DMS 273 treated with DMSO at 0.1 percent for 48 hours (cell line): Measurements from ENCODE around the gene REEP6.
"Not testable (repeated sequence)": the region's sequence is repeated elsewhere in the genome, so short reads cannot be mapped to it uniquely, and the experiment has no call there.

Source experiments
- DNase-seq: peaks from one replicate; lab custom pipeline; 2025; lab: John Stamatoyannopoulos, UW

REEP6 gene

DNA sequence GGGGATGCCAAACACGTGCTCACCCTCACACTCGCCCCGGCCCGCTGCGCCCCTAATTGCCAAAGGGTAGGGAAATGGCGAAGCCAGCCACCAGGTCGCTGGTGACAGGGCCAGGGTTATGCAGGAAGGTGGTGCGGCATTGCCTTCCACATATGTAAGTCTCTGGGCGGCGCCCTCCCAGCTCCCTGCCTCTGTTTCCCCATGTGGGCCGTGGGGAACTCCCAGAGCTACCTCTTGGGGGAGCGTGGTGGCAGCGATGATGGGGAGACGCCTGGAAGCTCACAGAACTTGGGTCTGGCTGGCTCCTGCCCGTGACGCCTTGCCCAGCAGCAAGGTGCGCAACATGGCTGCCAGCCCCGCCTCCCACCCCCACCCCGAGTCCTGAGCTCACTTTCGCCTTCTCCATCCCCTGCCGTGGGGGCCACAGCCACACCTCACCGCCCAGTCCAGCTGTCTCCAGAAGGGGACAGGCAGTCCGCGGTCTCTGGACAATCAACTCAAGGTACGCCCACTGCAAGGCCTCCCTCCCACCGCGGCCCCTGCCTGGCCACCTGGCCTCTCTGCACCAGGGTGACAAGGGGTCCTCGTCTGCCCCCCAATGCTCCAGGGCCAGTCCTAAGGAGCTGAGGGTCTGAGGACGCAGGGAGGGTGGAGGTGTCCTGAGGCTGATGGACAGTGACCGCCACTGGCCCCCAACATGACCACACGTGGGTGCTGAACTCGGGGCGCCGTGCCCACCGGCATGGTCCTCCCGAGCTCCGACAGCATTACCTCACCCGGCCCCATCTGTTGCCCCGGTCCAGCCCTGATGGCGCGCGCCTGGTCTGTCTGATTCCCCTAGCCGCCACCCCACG, 18.5 kb upstream of the REEP6 start:
- DNase-seq: peak; percentile 29

DNA sequence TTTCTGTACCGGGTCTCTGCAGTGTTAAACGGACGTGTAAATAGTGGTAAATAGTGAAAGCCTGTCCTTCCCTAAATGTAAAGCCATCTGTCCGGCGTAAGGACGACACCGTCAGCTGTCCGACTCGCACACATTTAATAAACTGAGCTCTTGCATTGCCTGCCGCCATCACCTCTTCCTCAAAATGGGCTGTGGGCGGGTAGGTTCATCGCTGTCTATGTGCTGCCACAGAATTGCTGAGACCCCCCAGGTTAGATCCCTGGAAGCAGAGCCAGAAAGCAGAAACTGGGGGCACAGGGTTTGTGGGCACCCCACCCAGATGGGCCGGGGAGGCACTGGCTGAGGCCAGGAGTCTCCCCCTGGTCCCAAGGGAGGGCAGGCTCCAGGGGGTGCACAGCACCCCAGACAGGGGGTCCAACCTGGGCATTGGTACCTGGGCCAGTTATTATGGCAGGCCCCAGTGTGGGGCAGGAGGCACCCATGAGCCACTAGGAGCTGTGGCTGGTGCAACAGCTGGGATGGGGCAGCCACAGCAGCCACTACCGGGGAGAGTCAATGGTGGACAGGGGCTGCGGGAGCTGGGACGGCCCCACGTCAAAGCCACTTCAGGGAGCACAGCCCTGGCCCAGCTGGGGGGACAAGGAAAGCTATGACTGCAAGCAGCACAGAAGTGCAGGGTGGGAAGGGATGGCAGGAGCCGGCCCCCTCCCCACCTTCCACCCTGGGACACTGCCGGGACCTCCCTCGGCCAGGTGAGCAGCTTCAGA, 17.7 kb upstream of the REEP6 start:
- DNase-seq: no peak

DNA sequence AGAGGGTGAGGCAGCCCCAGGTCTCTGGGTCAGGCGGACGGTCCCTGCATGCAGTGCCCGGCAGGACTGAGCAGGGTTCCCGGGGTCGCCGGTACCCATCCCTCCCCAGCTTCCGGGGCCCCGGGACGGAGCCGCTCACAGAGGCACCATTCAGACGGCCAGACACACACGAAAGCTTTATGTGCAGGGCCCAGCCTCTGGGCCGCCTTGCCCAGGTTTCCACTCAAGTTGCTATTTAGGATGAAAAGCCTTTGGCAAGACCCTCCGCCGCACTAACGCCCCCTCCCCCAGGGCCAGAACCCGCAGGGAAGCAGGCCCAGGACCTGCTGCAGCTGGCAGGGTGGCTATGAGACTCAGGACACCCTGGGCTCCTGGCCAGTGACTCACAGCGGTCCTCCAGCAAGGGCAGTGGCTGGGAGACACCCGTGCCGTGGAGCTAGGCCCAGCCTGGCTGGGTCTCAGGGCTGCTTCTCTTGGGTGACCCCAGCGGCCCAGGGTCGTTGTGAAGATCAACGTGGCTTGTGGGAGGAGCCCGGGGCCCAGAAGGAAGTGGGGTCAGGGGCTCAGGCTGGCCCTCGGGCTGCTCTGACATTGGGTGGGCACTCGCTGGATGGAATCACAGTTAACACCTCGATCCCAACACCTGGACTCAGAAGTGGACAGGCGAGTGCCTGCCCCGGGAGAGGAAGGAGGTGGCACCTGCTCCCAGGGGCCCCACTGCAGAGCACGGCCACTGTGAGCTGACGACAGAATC, 16.8 kb upstream of the REEP6 start:
- no peak for DNase-seq

DNA sequence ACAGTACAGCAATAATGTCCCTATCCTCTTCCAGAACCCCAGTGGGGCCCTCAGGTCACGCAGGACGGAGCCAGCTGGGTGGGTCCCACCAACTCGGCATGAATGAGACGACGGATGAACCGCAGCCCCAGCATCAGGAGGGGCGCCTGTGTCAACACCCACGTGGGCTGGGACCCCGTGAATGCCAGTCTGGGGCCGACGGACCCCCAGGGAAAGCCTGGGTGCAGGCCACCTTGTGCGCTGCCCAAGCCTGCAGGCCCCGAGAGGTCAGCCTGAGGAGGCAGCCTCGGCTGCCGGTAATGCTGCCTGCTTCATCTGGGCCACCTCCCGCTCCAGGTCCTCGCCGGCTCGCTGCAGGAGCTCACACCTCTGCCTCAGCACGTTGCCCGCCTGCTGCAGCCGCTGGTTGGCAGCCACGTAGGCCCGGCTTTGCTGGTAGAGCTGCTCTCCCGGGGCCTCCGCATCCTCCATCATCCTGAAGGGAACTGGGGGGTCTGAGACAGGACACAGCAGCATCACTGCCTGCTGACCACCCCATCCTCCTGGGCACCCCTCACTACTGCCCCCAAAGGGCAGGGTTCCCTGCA, 16.1 kb upstream of the REEP6 start:
- no peak for DNase-seq

DNA sequence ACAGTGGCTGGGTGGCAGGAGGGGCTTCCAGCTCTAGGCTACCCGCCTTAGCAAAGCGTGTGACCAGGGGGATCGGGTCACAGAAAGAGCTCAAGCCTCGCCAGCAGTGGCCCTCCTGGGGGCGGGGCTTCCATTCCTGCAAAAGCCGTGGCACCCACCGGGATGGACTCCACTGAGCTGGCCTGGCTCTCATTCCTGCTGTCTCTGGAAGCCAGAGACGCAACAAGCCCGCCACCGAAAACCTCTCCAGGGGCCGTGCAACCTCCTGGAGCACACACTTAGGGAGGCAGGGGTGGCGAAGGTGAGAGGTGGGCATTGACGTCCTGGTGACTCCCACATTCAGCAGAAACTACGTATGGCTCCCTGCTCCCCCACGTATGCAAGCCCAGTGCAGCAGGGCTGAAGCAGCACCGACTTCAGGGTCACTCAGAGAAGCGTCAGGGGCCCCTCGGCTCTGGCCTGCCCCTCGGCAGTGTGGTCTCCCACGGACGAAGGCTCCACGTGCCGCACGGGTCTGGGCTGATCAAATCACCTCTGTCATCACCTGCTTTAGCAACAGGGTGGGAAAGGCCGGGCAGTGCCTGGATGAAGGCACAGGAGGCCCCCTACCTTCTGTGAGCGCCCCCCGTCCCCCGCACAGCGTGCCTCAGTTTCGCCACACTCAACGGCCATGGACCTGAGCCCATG, 15.1 kb upstream of the REEP6 start:
- no peak for DNase-seq

DNA sequence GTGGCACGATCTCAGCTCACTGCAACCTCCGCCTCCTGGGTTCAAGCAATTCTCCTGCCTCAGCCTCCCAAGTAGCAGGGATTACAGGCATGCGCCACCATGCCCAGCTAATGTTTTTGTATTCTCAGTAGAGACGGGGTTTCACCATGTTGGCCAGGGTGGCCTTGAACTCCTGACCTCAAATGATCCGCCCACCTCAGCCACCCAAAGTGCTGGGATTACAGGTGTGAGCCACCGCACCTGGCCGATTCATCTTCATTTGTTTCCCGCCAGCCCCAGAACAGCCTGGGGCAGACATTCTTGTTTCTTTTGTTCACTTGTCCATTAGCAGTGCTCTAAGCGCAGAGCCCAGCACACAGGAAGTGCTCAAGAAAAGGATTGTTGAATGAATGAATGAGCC, 13.9 kb upstream of the REEP6 start:
- DNase-seq: not testable (repeated sequence)

DNA sequence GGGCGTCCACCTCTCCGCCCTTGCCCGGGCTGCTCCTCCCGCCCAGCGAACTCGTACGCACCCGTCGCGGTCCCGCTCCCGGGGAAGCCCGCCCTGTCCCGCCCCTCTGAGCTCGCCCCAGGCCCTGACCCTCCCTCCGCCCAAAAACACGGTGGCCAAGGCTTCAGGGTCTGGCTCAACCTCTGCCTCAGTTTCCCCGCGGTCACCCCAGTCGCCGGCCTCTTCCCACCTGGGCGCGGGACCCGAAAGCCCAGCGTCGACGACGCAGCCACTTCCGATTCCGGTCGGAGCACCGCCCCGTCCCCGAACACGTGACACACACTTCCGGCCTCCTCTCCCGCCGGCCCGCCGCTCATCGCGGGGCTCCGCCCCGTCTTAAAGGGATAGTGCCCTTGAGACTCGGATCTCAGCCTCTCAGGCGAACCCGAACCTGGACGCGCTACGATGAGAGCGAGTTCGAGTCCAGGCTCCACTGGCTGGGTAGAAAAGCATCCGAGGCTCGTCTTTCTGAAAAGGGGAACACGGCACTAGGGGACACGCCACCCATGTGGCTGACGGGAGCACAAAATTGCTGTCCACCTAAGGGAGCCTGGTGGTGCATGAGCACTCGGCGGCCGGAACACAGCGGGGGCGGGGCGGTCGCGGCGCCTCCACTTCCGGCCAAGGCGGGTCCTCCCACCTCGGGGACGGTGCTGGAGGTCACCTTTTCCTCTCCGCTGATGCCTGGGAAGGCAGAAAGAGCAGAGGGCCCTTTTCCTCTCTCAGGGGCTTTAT, 11.9 kb upstream of the REEP6 start, which contains the start of gene C19orf25:
C19orf25 (minus strand) TSS at position 282 of the 774 bp plus-strand sequence. CDS start 312 bp downstream, outside the sequence.
- peak; percentile 68 for DNase-seq

DNA sequence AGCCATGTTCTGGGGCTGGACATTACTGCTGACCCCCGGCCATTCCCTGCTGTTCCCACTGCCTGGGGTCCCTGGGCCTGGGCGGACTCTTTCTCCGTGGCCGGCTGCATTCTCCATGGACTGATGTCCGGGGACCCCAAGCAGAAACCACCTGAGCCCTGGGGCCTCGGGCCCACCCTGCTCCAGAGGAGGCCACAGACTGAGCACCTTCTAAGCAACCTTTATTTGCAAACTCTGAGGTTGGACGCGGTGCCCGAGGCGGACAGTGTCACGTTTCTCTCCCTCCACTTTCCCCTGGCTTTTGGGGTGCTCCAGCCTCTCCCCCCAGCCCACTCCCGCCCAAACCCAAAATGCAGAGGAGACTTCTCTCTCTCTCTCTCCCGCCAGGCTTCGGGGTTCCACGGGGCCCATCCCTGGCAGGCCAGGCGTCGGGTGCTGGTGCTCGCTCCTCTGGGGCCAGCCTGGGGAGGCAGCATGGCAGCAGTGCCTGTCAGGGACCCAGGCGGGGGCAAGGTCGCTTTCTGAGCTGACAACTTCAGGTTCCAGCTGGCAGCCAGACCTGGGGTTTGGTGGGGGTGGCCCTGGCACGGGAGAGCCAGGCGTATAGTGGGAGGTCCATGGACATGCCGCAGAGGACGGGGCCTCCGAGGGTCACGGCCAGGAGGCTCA, 9.6 kb upstream of the REEP6 start:
- DNase-seq: no peak

DNA sequence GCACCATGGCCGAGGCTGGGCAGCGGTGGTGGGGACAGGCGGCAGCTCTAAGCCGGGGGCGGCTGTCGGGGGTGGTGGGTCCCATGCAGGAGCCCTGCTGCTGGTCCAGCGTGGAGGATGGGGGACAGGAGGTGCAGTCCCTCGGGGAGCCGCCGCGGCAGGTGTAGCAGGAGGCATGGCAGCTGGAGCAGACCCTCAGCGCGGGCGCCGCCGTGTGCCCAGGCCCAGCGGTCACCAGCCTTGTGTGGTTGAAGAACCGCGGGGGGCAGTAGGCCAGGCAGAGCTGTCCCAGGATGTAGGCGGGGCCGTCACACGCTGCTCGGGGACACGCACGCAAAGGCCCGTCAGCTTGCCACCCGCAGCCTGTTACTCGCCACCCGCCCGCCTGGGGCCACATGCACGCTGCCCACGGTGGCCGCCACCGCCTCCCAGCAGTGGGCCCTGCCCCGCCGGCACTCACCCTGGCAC, 9.1 kb upstream of the REEP6 start:
- DNase-seq: no peak

DNA sequence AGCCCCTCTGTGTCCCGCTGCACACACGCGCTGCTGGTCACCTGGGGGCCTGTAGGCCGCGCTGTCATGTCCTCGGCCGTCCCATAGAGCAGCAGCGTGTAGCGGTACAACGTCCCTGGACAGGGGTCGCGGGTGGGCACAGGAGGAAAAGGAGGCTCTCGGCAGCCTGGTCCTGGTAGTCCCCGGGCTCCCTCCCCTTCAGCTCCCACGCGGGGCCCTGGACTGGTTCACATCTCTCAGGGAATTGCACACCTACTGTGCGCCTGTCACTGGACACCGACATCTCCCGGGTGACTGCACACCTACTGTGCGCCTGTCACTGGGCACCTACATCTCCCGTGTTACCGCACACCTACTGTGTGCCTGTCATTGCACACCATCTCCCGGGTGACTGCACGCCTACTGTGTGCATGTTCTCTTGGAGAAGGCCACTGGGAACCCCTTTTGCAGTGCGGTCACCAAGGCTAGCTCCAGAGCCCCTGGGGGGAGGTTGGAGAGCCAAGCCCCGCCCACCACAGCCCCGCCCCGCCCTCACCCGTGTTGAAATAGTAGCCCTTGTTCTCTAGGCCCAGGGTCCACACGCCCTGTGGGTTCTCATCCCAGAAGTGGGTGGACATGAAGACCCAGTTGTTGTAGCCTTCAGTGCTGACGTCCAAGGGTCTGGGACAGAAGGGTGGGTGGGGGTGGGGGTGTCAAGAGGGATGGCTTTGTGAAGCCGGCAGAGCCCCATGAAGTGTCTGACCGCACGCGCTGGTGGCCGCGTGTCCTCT, 8.4 kb upstream of the REEP6 start:
- DNase-seq: no peak

DNA sequence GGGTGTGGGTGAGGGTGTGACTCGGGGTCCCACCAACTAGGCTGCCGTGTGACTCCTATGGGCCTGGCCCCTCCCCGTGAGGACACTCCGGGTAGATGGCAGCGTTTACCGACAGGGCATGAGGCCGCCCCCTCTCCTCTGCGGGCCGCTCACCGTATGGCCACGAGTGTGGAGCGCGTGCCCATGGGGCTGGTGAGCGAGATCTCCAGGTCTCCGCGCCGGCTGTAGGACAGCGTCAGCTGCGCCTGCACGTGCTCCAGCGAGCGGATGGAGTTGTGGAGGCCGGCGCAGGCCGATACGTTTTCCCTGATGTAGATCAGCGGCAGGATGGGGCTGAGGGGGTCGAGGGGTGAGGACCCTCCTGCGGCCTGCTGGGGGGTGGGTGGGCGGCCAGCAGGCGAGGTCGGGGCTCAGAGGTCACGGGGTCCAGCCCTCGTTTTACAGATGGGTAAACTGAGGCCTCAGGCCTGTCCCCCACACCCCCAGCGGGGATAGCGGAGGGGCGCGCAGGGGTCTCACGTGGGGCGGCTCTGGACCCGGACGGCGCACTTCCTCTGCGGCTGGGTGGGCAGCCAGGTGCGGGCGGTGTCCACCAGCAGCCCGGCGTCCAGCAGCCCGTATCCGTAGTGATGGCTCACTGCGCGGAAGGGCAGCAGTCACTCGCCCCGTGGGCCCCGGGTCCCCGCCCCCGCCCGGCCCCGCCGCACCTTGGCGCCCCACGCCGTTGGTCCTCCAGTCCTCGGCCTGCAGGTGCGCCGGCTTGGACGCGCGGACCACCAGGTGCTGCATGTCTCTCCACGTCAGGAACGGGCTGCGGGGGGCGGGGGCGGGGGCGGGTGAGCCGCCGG, 7.6 kb upstream of the REEP6 start:
- DNase-seq: no peak

DNA sequence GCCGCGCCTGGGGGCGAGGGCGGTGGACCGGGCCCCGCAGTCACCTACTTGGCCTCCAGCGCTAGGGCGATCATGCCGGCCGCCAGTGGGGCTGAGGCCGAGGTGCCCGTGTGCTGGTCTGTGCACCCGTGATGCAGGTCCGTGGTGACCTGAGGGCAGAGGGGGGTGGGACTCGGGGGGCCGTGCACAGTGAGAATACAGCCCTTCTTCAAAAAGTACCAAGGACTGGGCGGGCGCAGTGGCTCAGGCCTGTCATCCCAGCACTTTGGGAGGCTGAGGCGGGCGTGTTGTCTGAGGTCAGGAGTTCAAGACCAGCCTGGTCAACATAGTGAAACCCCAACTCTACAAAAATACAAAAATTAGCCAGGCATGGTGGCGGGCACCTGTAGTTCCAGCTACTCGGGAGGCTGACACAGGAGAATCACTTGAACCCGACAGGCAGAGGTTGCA, 7.0 kb upstream of the REEP6 start:
- DNase-seq: no peak

DNA sequence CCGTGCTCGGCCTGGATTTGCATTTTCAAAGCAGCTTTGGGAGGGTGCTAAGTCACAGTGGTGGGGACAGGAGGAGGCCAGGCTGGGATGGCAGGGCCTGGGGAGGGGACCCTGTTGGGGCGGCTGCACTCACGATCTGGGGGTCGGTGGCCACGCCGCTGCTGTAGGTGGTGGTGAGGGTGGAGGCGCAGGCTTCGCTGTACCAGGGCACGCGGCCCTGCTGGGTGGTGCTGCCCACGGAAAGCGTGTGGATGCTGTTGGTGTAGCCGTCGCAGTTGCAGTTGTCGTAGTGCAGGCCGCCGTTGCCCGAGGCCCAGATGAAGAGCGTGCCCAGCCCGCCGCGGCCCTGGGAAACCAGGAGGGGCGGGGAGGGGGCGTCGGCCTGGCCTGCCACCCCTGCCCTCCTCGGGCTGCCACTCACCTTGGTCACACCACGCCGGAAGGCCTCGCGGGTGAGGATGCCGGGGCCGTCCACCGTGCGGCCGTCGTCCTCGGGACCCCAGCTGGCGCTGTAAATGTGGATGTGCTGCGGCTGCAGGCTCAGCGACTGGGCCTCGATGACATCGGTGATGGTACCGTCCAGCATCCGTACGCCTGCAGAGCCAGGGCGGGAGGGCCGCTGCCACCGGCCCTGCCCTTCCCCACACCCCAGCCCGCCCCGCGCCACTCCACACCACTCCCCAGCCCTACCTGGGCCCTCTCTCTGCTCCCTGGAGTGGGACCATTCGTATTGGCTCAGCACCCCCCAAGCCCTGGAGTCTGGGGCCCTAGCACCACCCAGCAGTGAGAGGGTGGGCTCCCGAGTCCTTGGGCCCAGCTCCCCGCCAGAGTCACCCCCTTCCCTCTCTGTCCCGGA, 4.0 kb upstream of the REEP6 start:
- DNase-seq: no peak

DNA sequence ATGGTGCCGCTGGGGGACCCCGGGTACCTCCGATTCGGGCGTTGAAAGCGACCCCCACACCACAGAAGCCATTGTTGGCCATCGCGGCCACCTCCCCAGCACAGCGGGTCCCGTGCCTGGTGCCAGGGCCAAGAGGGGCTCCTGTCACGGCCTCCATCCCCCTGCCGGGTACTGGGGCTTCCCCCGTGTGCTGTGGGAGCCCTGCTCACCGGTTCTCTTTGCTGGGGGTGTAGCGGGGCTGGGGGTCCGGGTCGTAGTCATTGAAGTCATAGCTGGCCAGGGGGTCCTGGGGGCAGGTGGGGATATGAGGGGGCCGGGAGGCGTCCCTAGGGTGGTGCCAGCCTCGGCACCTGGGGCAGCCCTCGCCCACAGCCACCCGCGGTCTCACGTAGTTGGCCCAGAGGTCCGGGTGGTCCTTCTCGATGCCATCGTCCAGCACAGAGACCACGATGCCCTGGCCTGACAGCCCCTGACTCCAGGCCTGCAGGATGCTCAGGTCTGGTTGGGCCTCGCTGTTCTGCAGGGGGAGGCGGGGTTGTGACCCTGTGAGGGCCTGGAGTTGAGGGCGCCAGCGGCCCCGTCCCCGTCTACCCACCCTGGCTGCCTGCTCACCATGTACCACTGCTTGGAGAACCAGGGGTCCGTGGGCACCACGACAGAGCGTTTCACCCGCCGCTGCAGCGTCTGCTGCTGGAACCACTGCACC, 3.3 kb upstream of the REEP6 start:
- DNase-seq: no peak

DNA sequence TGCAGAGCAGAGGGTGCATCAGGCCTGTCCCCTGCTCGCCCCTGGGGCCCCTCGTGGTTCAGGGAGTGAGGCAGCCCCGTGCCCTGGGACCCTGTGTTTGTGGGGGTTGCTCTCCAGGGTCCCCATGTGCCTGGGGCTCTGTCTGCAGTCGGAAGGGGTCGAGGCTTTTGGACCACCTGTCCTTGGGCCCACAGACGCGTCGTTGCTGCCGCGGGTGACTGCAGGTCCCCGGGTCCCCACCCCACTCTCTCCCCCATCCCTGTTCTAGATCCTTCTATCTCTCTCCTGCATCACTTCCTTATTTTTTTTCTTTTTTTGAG, 2.7 kb upstream of the REEP6 start:
- DNase-seq: no peak

DNA sequence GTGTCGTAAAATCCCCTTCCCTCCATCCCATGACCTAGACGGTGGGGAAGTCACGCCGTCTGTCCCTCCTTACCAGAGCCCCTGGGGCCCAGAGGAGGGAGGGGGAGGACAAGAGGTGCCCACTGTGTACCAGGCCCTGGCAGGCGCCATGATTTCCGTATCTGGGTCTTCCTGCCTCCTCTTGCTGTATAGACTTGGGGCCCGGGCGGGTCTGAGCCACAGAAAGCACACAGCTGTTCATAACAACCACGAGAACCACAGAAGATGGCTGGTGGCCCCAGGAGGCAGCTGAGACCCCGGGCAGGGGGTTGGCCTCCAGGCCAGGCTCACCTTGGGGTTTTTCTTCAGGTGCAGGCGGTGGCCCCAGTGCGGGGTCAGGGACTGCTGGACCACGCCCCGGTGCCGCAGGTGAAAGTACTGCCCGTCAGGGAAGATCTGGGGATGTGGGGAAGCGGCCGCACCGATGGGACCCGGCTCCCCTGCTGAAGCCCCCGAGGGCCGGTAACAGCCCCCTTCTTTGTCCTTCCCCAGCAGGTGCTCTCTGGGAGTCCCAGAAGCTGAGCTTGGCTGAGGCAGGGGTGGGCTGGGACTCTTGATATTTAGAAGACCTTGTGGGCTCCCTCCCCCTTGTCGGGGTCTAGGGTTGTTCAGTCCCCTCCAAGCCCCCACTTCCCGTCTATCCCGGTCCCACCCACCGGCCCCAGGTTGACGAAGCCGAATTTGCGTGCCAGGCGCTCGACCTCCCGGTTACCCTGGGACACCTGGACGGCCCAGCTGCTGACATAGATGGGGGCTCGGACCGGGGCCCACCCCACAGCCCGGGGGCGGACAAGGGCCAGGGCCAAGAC, 1.3 kb upstream of the REEP6 start:
- DNase-seq: no peak
